NCI-H226 (cell line): Measurements from ENCODE around the gene AP4S1.
"Not testable (repeated sequence)": the region's sequence is repeated elsewhere in the genome, so short reads cannot be mapped to it uniquely, and the experiment has no call there.

Source experiments
- DNase-seq: peaks from one replicate; pipeline ENCODE4 v3.0.0-alpha.2; 2015

The AP4S1 gene

DNA sequence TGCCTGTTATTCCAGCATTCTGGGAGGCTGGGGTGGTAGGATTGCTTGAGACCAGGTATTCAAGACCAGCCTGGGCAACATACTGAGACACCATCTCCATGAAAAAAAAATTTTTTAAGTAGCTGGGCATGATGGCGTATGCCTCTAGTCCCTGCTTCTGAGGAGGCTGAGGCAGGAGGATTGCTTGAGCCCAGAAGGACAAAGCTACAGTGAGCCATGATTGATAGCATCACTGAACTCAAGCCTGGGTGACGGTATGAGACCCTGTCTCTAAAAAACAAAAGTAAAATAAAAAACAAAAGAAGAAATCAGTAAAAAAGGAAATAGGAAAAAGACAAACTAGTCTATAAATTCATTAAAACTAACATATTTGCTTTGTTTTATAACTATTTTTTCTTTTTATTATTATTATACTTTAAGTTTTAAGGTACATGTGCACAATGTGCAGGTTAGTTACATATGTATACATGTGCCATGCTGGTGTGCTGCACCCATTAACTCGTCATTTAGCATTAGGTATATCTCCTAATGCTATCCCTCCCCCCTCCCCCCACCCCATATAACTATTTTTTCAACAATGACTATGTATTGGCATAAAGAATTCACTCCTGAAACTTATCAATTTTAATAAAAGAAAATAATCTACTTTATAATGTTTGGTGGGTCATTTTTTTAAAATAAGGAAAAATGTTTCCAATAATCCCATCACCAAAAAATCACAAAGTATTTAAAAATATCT lies 15.4 kb upstream of the AP4S1 start:
- DNase-seq = no peak

DNA sequence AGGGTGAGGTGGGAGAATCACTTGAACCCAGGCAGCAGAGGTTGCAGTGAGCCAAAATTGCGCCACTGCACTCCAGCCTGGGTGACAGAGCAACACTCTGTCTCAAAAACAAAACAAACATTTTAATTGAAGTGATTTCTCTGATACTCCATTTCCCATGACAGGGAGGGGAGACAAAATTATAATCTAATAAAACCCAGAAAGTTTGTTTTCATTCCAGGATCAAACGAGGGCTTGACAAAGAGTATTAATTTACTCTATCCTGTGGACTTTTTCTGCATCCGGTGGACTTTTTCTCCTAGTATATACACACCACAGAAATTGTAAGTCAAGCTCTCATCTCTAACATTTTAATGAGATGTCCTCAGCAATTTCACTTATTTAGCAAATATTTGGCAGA lies 14.5 kb upstream of the AP4S1 start:
- DNase-seq = no peak

DNA sequence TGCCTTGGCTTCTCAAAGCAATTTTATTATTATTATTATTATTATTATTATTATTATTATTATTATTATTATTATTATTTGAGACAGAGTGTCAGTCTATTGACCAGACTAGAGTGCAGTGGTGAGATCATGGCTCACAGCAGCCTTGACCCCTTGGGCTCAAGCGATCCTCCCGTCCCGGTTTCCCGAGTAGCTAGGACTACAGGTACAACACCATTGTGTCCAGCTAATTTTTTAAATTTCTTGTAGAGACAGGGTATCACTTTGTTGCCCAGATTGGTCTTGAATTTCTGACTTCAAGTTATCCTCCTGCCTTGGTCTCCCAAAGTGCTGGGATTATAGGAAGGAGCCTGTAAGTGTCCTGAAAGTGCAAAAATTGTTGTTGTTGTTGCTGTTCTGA lies 11.6 kb upstream of the AP4S1 start:
- no peak for DNase-seq

DNA sequence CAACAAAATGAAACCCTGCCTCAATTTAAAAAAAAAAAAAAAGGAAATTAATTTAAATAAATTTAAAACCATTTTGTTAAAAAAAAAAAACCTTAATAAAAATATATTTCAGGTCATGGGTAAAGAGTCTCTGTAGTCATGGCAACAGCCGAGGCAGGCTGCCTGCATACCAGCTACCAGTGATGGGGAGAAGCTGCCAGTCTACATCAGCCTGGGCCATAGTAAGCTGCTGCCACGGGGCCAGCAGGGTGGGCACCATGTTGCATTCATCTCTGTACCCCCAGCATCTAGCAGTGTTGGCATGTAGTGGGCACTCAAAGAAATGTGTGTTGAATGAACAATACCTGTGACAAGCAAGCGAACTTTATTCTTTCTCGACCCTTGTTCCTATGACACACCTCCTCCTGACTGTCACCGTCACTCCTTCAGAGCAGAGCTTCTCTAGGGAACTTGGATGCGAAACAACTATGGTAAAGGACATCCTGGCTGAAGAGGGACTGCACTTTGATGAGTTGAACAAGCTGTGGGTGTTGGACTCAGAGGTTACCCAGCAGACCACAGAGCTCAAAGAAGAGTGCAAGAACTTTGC lies 7.3 kb upstream of the AP4S1 start:
- no peak for DNase-seq

DNA sequence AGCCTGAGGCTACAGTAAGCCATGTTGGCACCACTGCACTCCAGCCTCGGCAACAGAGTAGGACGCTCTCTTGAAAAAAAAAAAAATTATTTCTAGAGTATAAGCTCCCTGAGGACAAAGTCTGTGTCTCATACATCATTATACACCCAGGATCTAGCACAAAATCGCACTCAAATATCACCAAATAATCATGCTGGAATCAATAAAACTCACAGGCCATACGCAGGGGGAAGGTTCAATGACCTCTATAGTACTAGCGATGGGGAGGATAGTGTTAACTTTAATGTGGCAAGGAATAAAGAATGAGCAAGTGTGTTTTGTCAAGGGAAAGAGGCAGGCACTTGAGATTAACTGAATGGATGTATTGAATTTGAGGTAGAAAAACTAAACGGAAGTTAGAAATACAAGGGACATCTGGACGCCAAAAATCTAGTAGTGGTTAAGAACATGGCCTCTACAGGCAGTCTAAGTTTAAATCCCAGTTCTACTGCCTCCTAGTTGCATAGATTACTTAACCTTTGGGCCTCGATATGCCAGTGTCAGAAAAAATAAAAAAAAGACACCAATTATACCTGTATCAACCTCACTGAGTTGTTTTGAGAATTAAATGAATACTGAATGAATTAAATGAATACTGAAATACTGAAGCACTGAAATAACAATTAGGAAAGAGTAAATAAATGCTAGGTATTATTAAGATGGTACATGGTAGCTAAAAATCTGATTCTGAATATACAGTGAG lies 4.4 kb upstream of the AP4S1 start:
- DNase-seq = no peak

DNA sequence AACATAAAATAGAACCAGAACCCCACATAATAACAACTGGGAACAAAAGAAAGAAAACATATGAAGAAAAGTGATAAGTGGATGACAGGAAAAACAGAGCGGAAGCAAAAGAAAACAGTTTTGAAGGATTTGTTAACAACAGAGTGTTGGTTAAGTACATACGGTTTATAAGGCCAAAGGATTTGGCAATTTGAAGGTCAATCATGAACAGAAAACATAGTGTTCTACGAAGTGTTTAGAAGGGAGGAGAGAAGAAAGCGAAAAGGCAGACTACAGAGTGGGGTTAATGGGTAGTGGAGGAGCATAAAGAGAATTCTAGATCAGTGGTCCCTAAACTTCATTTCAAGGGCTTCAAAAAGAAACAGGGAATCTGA lies 3.9 kb upstream of the AP4S1 start:
- DNase-seq = no peak

DNA sequence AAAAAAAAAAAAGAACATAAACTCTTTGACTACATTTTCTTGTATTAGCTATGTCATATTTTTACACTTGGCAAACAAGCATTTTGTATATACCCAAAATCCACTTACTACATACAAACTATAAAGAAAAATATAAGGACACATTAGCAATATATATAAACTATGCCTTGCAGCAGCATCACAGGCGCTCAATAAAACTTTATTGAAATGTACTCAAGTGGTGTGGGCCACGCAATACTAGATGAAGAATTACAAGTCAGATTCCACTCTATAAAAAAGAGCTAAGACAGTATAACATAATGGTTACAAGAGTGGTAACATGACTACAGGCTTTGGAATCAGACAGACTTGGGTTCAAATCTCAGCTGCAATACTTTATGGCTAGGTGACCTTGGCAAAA lies 3.1 kb upstream of the AP4S1 start:
- DNase-seq = no peak

DNA sequence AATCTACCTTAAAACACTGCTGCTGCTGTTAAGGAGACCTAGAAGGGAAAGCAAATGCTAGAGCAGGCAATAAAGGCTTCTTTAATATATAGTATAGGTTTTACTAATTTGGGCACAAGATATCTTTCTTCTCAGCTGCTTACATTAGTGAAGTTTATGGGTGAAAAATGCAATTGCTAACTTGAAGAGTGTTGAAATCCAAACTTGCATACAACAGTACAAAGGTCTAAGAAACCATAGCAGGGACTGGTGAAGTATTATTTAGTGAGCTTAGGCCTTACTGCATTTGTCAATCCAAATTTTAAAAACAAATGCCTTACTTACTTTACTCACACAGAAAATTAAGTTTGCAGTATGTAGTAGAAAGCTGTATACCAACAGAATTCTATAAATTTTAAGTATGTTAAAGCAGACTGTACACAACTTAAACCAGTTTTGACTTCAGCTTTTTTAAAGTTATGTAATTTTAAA lies 1.4 kb upstream of the AP4S1 start:
- DNase-seq = no peak

DNA sequence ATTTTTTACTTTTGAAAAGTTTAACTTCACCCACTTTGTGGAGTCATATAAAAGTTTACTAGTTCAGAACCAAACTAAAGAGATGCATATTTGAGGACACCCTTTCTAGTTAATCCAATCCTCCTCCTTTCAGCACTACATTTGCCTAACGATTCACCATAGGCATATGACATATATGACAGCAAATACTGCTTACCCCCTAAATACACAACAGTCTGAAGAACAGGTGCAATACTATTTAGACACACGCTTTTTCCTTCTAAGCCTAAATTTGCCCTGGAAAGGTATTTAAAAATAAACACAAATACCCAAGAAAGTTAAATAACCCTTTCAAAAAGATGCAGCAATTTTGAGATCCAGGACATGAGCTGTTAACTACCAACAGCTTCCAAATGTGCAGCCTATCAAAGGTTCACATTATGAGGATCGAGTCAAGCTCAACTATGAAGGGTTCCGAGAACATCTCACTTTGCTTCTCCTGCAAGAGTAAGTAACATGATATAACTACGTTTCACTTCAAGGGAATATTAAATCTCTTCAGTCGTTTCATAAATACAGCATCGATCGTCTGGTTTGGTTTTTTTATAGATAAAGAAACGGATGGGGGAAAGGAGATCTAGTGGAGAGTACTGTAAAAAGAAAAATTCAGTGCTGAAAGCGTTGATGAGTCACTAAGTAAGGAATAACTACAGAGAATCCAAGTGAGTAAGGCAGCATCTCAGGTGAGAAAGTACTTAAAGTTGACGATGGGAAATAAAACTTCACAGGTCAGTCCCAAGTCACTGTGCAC lies 677 bp upstream of the AP4S1 start:
- DNase-seq = peak; percentile 7

DNA sequence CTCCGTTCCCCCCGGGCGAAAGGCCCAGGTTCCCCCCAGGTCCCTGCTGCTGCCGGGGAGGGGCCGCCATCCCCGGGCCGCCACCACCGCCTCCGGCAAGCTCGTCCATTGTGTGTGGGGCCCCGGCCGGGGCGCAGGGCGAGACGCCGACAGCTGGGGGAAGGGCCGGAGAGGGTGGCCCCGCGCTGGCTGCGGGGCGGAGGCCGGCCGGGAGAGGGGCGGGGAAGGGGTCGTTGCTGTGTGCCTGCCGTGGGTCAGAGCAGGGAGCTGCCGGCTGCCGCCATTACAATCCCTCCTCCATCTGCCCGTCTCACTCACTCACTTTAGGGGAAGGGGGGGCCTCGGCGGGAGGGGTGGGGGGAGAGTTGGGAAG lies 614 bp downstream of the AP4S1 start, which contains the start of gene STRN3:
STRN3 (minus strand) TSS at position 303 of the 373 bp plus-strand sequence; CDS start at position 109, 194 bp downstream.
- DNase-seq = no peak

DNA sequence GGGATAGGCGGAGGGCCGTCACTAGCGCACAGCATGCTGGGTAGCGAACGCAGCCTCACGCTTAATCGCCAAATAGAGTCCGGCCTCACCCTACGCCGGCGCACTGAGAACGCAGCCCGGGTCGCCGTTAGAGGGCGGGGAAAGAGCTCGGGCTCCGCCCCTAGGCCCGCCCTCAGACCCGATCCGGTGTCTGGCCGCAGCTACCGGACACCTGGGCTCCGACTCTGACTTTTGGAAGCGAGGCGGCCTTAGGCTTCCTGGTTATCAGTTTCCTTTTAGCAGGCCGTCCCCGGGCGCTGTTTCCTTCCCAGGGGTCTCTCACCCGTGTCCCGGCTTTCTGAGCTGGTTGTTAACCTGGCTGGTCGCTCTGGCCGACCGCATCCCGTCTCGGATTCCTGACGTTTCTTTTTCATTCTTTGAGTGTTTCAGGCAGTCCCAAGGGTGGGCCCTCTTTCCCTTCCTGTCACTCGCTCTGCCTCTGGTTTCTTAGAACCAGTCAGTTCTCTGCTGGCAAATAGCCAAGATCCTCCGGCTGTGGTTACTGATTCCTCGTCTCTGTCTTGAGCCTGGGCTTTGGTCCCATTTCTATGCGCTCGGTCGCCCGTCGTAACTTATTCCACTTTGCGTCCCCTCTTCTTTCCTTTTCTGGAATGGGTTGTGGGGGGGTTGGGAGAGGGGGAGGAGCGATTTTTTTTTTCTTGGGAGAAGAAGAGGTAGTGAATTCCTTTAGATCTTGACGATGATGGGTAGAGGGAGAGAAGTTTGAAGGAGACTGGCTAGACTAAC lies 1.2 kb downstream of the AP4S1 start:
- DNase-seq = peak; percentile 93

DNA sequence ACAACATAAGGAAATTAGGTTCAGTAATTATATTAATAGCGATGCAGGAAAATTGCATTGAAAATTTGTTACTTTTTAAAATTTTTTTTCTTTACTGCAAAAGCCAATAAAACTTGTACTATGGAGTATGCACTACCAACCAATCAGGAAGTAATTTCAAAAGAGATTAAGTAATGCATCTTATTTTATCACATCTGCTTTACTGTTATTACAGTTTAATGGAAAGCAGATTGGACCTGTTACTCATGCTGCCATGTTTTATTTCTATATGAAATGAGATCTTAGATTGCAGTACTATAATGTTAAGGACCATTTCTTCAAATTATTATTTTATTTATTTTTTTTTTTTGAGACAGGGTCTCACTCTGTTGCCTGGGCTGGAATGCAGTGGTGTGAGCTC lies 2.4 kb downstream of the AP4S1 start:
- DNase-seq = no peak

DNA sequence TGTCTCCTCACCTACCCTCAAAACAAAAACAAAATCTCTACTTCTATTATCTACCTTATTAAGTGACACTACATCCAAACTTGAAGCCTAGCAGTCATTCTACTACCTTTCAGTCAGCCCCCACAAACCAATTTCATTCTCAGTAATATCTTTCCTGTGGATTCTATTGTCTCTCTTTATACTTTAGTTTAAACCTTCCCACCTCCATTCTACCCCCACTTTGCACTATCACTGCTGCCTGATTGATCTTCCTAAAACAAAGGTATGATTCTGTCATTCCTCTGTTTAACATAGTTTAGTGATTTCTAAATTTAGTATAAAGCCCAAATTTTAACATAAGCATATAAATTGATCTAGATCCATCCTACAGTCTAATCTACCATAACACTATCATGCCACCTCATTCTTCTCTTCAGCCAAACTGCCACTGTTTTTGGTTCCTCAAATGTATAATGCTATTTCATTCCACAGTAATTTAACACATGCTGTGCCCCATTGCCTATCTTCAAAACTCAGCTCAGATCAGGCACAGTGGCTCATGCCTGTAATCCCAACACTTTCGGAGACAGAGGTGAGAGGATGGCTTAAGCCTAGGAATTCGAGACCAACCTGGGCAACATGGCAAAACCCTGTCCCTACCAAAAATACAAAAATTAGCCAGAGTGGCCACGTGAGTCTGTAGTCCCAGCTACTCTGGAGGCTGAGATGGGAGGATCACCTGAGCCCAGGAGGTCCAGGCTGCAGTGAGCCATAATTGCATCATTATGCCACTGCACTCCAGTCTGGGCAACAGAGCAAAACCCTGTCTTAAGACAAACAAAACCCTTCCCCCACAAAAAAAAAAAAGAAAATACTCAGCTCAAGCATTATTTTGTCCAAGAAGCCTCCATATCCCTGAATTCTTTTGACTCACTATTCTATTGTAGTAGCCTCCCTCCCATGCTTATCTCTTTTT lies 3.8 kb downstream of the AP4S1 start:
- no peak for DNase-seq

DNA sequence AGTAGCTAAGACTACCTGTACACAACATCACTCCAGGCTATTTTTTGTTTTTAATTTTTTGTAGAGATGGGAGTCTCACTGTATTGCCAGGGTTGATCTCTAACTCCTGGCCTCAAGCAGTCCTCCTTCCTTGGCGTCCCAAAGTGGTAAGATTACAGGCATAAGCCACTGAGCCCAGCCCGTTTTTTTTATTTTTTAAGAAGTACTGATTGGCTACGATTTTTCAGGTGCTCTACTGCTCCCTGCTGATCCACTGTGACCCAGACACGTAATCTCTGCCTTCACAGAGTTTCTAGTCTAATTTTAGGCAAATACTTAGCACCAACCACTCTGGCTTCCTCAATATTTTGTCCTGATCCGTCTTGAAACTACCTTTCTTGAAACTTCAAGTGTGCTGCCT lies 5.0 kb downstream of the AP4S1 start:
- no peak for DNase-seq

DNA sequence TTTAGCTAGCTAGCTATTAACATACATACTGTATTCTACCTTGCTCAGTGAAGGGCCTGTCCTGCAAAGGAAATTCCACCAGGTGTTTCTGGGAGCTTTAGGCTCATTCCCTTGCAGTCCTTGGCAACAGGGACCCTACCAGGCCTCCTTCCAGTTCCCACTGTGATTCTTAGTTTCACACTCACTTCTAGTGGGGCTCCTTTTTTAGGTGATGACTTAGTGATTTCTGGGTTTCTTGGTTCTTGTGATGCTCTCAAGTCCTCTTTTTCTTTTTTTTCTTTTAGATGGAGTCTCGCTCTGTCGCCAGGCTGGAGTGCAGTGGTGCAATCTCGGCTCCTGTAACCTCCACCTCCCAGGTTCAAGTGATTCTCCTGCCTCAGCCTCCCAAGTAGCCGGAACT lies 11.1 kb downstream of the AP4S1 start:
- DNase-seq = no peak

DNA sequence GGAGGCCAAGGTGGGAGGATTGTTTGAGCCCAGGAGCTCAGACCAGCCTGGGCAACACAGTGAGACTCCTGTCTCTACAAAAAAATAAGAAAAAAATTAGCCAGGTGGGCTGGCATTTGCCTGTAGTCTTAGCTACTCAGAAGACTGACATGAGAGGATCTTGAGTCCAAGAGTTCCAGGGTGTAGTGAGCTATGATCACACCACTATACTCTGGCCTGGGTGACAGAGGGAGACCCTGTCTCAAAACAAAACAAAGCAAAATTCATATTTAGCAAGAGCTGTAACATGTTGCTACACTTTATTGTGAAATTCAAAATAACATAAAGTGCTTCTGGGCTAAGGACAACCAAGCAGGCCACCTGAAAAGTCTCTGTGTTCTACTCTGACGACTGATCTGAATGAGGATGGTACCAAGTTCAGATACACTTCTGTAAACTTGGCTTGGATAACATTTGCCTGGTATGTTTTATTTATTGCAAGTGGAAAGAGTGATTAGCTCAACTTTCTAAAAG lies 12.3 kb downstream of the AP4S1 start:
- no peak for DNase-seq

DNA sequence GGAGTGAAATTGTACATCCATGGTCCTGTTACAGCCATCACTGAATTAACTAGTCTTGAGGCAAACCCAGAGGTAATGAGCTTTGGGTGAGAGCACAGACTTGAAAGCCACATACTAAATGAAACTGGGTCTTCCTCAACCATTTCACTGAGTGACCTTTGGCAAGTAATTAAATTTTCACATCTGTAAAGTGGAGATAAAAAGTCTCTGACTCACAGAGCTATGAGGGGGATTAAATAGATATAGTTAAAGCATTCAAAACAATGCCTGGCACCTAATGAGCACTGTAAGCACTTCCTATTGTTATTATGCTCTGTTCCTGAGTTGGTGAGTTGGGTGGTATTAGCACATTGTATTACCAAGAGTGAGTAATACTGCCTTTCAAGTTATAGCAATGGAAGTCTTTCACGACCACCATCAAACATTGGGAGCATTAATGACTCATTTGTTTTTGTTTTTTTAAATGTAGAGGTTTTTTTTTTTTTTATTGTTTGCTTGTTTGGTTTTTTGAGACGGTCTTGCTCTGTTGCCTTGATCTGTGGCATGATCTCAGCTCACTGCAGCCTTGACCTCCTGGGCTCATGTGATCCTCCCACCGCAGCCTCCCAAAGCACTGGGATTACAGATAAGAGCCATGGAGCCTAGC lies 13.2 kb downstream of the AP4S1 start:
- peak; percentile 10 for DNase-seq

DNA sequence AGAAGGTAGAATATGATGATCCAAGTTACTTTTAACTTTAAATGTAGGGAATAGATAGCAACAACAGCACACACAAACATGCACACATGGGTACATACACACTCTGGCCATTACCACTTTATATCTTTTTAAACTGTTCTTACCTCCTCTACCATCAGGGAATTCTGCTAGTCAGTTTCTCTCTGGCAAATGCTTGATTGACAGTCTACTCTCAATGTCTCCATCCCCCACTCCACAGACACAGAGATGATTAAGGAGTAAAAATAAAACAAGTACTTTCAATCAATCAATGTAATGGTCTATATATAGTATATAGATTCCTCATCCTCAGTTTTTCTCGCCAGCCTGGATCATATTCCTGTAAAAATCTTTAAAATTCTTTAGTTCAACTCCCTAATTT lies 16.9 kb downstream of the AP4S1 start:
- DNase-seq = no peak

DNA sequence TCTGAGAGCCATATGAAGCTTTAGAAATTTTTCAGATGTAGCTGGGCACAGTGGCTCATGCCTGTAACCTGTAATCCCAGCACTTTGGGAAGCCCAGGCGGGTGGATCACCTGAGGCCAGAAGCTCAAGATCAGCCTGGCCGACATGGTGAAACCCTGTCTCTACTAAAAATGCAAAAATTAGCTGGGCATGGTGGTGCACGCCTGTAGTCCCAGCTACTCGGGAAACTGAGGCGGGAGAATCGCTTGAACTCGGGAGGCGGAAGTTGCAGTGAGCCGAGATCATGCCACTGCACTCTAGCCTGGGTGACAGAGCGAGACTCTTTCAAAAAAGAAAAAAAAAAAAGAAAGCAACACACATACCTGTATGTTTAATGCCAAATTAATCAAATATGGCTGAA lies 17.4 kb downstream of the AP4S1 start:
- not testable (repeated sequence) for DNase-seq

DNA sequence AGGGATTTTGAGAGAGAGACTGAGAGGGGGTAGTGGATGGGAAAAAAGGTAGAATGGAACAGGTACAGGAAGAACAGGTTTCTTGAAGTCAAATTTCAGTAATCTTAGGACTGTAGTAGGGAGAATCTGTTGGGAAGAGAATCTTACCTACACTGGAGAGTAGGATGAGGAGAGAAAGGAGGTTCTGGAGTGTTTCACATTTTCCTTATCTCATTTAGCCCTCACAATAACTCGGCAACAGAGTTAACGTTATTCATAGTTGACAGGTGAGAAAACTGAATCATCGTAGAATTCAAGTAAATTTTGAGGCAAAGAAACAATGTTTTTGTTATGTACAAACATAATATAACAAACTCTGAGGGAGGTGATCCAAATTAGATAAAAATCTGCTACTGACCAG lies 17.9 kb downstream of the AP4S1 start:
- DNase-seq = peak; percentile 16
